Measurements from ENCODE around the gene DDIT4L.
"Not testable (repeated sequence)": the region's sequence is repeated elsewhere in the genome, so short reads cannot be mapped to it uniquely, and the experiment has no call there.

The DDIT4L gene

GRCh38 chr4:100166297-100167039 is 23.8 kb downstream of the DDIT4L start:
- no peak for DNase-seq (ENCODE audit: low read depth)

DNA sequence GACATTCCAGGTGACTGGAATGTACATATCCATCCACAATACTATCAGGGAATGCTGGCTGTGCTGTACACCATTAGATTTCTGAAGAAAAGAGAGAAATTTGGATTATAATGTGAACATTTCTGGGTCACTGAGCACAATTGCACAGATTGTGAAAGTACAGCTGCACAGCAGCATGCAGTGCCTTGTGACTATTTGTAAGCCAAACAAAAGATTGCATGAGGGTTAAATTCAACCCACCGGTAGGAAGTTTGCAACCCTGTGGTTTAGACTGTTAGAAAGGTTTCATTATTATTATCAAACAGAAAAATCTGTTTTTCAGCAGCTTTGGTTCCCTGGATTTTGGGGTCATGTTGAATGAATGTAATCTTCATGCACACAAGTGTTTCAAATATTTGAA is 24.5 kb downstream of the DDIT4L start:
- no peak for DNase-seq (ENCODE audit: low read depth)

DNA sequence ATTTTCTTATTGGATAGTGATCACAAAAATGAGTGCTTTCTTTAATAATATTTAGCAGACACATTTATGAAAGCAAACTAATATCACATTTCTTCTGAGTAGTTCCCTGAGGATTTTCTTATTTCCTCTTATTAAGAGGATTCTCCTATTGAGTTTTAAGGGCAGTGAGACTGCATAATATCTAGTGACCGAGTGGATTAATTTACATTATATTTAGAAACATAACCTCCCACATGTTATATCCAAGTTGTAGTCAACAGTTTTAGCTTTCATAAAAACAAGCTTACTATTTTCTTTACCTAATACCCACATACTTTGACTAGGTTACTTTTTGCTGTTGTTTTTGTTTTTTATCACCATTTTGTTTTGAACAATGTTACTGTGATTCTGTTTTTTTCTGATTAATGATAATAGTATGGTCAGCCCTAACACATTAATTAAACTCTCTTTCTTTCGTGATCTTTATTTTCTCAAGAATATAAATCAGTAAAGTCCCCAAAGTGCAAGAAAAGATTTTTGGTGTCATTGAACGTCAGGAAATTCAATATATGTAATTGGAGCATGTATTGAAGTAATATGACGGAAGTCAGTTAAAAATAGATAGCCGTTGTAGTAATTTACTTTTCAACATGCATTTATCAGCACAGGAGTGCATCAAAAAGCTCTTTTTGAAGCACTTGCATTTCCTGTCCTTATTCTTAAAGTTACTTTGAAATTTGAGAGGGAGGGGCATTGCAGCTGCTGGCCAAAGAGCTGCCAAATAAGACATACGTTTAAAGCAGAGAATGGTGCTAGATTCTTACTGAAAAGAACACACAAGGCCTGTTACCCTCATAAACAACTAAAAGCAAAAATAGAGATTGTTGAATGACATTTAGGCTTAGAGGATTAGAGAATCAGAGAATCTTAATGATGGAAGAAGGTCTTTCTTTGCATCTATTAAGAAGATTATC is 25.2 kb downstream of the DDIT4L start:
- no peak for DNase-seq (ENCODE audit: low read depth)

GRCh38 chr4:100162027-100162685 is 28.1 kb downstream of the DDIT4L start:
- DNase-seq (ENCODE audit: low read depth), result no peak

GRCh38 chr4:100149190-100149589 is 41.1 kb downstream of the DDIT4L start:
- no peak for DNase-seq (ENCODE audit: low read depth)

- DNase-seq (ENCODE audit: low read depth), result no peak
Measured at GRCh38 chr4:100147684-100148083, 42.6 kb downstream of the DDIT4L start.

GRCh38 chr4:100147198-100147597 is 43.1 kb downstream of the DDIT4L start:
- no peak for DNase-seq (ENCODE audit: low read depth)

DNA sequence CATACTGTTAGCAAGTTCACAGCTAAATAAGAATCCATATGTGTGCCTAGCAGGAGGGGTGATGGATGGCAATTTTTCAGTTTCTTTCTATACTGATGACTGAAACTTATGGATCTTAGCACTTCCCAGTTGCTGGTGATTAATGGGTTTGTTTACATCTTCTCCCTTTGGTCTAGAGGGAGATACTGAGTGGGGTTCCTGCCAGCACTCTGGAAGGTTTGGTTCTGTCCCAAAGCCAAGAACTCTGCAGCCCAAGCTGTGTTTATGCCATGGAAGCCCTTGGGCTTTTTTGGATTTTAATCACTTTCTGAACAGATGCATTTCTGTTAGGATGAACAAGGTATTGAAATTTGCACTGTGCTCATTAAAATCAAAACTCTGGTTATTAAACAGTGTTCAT is 43.5 kb downstream of the DDIT4L start:
- DNase-seq (ENCODE audit: low read depth), result no peak

DNA sequence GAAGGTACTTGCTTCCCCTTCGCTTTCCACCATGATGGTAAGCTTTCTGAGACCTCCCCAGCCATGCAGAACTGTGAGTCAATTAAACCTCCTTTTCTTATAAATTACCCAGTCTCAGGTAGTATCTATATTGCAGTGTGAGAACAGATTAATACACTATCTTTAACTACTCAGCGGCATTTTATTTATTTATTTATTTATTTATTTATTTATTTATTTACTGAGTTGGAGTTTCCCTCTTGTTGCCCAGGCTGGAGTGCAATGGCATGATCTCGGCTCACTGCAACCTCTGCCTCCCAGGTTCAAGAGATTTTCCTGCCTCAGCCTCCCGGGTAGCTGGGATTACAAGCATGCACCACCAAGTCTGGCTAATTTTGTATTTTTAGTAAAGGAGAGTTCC is 52.9 kb downstream of the DDIT4L start:
- DNase-seq (ENCODE audit: low read depth), result not testable (repeated sequence)
